ENCODE results near the gene TBC1D5.
A peak's percentile ranks its signal among the peaks of the same experiment; 100 is the strongest.

The TBC1D5 gene

DNA sequence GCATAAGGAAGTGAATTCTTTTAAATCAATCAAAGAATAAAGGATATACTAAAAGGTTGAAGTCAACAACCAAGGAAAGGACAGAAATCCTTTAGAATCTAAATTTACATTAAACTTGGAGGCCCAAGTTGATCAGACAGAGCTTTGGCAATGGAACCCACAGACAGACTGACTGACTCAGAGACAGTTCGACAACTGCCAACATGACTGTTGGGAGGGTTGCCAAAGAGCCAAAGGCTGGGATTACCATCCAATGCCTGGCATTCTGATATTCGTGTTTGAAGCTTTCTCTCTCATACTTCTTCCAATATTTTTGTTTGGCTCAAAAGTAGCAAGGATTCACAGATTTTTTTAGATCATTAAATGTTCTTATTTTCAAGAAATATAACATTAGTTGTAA, 451.5 kb downstream of the TBC1D5 start:
- H3K79me1 ChIP-seq (replicated peaks; ENCODE audit: low read length, poor library complexity, severe bottlenecking), result no peaks in the 10 kb centered on the region
- H2BK120ac ChIP-seq (ENCODE audit: low read depth, low read length), result no peak overlapping the region
- DNase-seq, result no peak
- H3K9me3 ChIP-seq (ENCODE audit: control insufficient read depth, low read length), result no peaks in the 10 kb centered on the region
- H2BK12ac ChIP-seq (ENCODE audit: low read length in 2 of 2), result no peak overlapping the region
- no peak overlapping the region for H3K4me3 ChIP-seq (ENCODE audit: insufficient read depth in 1 of 2, low read depth in 1 of 2, low read length in 2 of 2)
- H4K91ac ChIP-seq (ENCODE audit: low read length), result no peak overlapping the region
- H3K4me1 ChIP-seq (ENCODE audit: control insufficient read depth, insufficient read depth, low read depth, low read length), result no peaks in the 10 kb centered on the region
- no peaks in the 10 kb centered on the region for H3K27me3 ChIP-seq (ENCODE audit: control insufficient read depth in 1 of 2, insufficient read depth in 1 of 2, low read length in 2 of 2)
- H3K36me3 ChIP-seq (ENCODE audit: control insufficient read depth in 1 of 2, insufficient read depth in 2 of 2, low read depth in 1 of 2, low read length in 2 of 2), result peaks cover 8 to 18% of the 10 kb centered on the region in 2 experiments
- no peak overlapping the region for H3K23ac ChIP-seq (ENCODE audit: low read length in 2 of 2)
- no peak overlapping the region for H2AK5ac ChIP-seq (ENCODE audit: low read length, severe bottlenecking)
- H3K4me2 ChIP-seq (ENCODE audit: low read length, poor library complexity, severe bottlenecking), result no peak overlapping the region
- H2AFZ ChIP-seq (ENCODE audit: low read depth, low read length), result no peak overlapping the region
- WGBS, result 96% methylated on average over 1 of the region's 2 CpGs
- no peak overlapping the region for H4K8ac ChIP-seq (ENCODE audit: low read length)
- H3K14ac ChIP-seq (ENCODE audit: low read length in 2 of 2), result no peak overlapping the region
- no peak overlapping the region for H3K9ac ChIP-seq (ENCODE audit: low read length)
- H3K4ac ChIP-seq (ENCODE audit: low read depth in 1 of 2, low read length in 2 of 2), result no peak overlapping the region
- no peak overlapping the region for H2BK5ac ChIP-seq (ENCODE audit: low read depth, low read length, poor library complexity, severe bottlenecking)
- no peak overlapping the region for H3K18ac ChIP-seq (ENCODE audit: low read depth in 1 of 2, low read length in 2 of 2)
- H3K27ac ChIP-seq (ENCODE audit: low read length, poor library complexity, severe bottlenecking), result no peak overlapping the region
- H2BK15ac ChIP-seq (ENCODE audit: low read depth, poor library complexity, severe bottlenecking), result no peak overlapping the region

DNA sequence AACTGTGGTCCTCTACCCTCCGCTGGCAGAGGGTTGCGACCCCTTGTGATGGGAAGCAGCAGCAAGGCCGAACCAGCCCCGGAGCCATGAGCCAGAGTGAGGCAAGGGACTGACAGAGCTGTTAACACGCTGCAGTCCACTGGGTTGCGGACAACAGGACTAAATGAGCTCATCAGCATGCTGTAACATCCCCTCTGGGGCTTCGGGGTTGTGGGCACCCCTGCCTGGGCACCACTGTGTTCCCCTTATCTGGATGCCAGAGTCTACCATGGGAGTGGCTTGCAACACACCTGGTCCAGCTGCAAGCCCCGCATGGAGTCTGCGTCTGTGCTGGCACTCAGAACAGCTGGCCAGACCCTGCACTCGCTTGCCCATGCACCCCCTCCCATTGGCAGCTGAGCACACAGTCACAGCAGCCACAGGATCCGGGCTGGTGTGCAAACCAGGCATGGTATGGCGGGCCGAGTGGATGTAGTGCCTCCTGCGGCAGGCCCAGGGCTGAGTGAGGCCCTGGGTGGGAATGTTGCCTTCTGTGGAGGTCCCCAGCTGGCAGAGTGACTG, 453.5 kb downstream of the TBC1D5 start:
- WGBS, result 98% methylated on average over 10 of the region's 14 CpGs
- Histone ChIP-seq H2BK12ac (ENCODE audit: low read length in 2 of 2) (peak overlapping the region in 1 of 2 experiments; percentile 4), H2AK5ac (ENCODE audit: low read length, severe bottlenecking) (no peak overlapping the region), H3K18ac (ENCODE audit: low read depth in 1 of 2, low read length in 2 of 2) (no peak overlapping the region), H3K23ac (ENCODE audit: low read length in 2 of 2) (peak overlapping the region in 1 of 2 experiments; percentile 26), H2AFZ (ENCODE audit: low read depth, low read length) (no peak overlapping the region), H3K4me3 (ENCODE audit: insufficient read depth in 1 of 2, low read depth in 1 of 2, low read length in 2 of 2) (no peak overlapping the region), H3K14ac (ENCODE audit: low read length in 2 of 2) (peak overlapping the region in 1 of 2 experiments; percentile 83), H3K4me1 (ENCODE audit: control insufficient read depth, insufficient read depth, low read depth, low read length) (no peaks in the 10 kb centered on the region), H4K8ac (ENCODE audit: low read length) (no peak overlapping the region), H3K4ac (ENCODE audit: low read depth in 1 of 2, low read length in 2 of 2) (no peak overlapping the region), H2BK5ac (ENCODE audit: low read depth, low read length, poor library complexity, severe bottlenecking) (no peak overlapping the region), H3K79me1 (replicated peaks; ENCODE audit: low read length, poor library complexity, severe bottlenecking) (no peaks in the 10 kb centered on the region), H3K27ac (ENCODE audit: low read length, poor library complexity, severe bottlenecking) (no peak overlapping the region), H2BK15ac (ENCODE audit: low read depth, poor library complexity, severe bottlenecking) (no peak overlapping the region), H3K36me3 (ENCODE audit: control insufficient read depth in 1 of 2, insufficient read depth in 2 of 2, low read depth in 1 of 2, low read length in 2 of 2) (peaks cover 8 to 18% of the 10 kb centered on the region in 2 experiments), H3K9ac (ENCODE audit: low read length) (no peak overlapping the region), H3K27me3 (ENCODE audit: control insufficient read depth in 1 of 2, insufficient read depth in 1 of 2, low read length in 2 of 2) (no peaks in the 10 kb centered on the region), H3K9me3 (ENCODE audit: control insufficient read depth, low read length) (no peaks in the 10 kb centered on the region), H4K91ac (ENCODE audit: low read length) (no peak overlapping the region), H2BK120ac (ENCODE audit: low read depth, low read length) (no peak overlapping the region), H3K4me2 (ENCODE audit: low read length, poor library complexity, severe bottlenecking) (no peak overlapping the region)
- DNase-seq, result no peak

DNA sequence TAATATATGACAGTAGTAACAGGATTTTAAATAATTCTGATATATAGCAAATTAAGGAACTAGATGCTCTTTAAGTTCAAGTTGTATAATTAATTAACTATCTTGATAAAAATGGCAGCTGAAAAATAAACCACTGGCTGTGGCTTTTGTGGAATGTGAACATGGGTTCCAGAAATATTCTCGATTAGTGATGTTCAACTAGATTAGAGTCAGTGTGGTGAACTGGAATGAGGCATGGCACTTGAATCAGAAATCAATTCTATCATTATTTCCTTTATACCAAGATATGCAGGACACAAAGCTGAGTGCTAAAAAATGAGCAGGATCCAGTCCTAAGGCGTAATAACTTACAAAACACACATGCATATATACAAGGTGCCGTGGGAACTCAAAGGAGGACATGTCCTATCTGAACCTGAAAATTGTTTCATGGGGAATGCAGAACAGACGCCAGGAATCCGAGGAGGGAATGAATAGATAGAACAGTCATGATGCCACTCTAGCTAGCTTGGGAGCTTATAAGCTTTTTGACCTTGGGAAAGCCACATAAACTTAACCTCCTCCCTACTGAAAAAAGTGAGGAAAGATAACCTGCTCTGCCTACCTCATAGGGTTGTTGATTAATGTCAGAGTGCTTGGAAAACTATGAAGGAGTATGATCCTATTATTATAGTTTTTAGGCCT, 455.3 kb downstream of the TBC1D5 start:
- H3K27ac ChIP-seq (ENCODE audit: low read length, poor library complexity, severe bottlenecking), result no peak overlapping the region
- no peak overlapping the region for H3K4me3 ChIP-seq (ENCODE audit: insufficient read depth in 1 of 2, low read depth in 1 of 2, low read length in 2 of 2)
- no peak overlapping the region for H2BK5ac ChIP-seq (ENCODE audit: low read depth, low read length, poor library complexity, severe bottlenecking)
- no peak overlapping the region for H2AK5ac ChIP-seq (ENCODE audit: low read length, severe bottlenecking)
- H4K91ac ChIP-seq (ENCODE audit: low read length), result no peak overlapping the region
- H2BK15ac ChIP-seq (ENCODE audit: low read depth, poor library complexity, severe bottlenecking), result no peak overlapping the region
- H2BK120ac ChIP-seq (ENCODE audit: low read depth, low read length), result no peak overlapping the region
- H3K4me1 ChIP-seq (ENCODE audit: control insufficient read depth, insufficient read depth, low read depth, low read length), result no peaks in the 10 kb centered on the region
- H3K4ac ChIP-seq (ENCODE audit: low read depth in 1 of 2, low read length in 2 of 2), result no peak overlapping the region
- no peak for DNase-seq
- H3K23ac ChIP-seq (ENCODE audit: low read length in 2 of 2), result no peak overlapping the region
- no peak overlapping the region for H3K9ac ChIP-seq (ENCODE audit: low read length)
- no peak overlapping the region for H3K4me2 ChIP-seq (ENCODE audit: low read length, poor library complexity, severe bottlenecking)
- H3K79me1 ChIP-seq (replicated peaks; ENCODE audit: low read length, poor library complexity, severe bottlenecking), result no peaks in the 10 kb centered on the region
- no peak overlapping the region for H4K8ac ChIP-seq (ENCODE audit: low read length)
- no peak overlapping the region for H2BK12ac ChIP-seq (ENCODE audit: low read length in 2 of 2)
- no peak overlapping the region for H3K18ac ChIP-seq (ENCODE audit: low read depth in 1 of 2, low read length in 2 of 2)
- no peak overlapping the region for H2AFZ ChIP-seq (ENCODE audit: low read depth, low read length)
- H3K36me3 ChIP-seq (ENCODE audit: control insufficient read depth in 1 of 2, insufficient read depth in 2 of 2, low read depth in 1 of 2, low read length in 2 of 2), result peaks cover 8 to 18% of the 10 kb centered on the region in 2 experiments
- no peaks in the 10 kb centered on the region for H3K9me3 ChIP-seq (ENCODE audit: control insufficient read depth, low read length)
- H3K27me3 ChIP-seq (ENCODE audit: control insufficient read depth in 1 of 2, insufficient read depth in 1 of 2, low read length in 2 of 2), result no peaks in the 10 kb centered on the region
- no peak overlapping the region for H3K14ac ChIP-seq (ENCODE audit: low read length in 2 of 2)
- WGBS, result 98% methylated on average over 4 of the region's 5 CpGs

DNA sequence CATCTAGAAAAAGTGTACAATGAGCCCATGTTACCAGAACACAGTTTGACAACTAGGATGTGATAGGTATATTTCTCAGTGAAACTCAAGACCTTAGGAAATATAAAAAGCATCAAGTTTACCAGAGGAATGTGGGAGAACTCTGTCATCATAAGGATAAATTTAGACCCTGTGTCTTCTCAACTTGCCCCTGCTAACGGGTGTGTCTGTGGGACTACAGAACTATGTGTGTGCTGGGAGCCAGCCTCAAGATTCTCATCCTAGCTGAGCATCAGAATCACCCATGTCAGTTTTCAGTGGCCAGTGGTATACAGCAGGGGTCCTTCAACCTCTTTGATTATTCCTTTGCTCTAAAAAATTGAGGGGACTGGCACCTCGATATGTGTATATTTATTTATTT, 464.4 kb downstream of the TBC1D5 start:
- no peak overlapping the region for H2AK5ac ChIP-seq (ENCODE audit: low read length, severe bottlenecking)
- H4K8ac ChIP-seq (ENCODE audit: low read length), result no peak overlapping the region
- no peak overlapping the region for H3K4me3 ChIP-seq (ENCODE audit: insufficient read depth in 1 of 2, low read depth in 1 of 2, low read length in 2 of 2)
- H3K27me3 ChIP-seq (ENCODE audit: control insufficient read depth in 1 of 2, insufficient read depth in 1 of 2, low read length in 2 of 2), result no peaks in the 10 kb centered on the region
- H3K36me3 ChIP-seq (ENCODE audit: control insufficient read depth in 1 of 2, insufficient read depth in 2 of 2, low read depth in 1 of 2, low read length in 2 of 2), result peaks cover 0 to 4% of the 10 kb centered on the region in 2 experiments
- no peak overlapping the region for H3K18ac ChIP-seq (ENCODE audit: low read depth in 1 of 2, low read length in 2 of 2)
- no peak overlapping the region for H2BK120ac ChIP-seq (ENCODE audit: low read depth, low read length)
- H3K4me2 ChIP-seq (ENCODE audit: low read length, poor library complexity, severe bottlenecking), result no peak overlapping the region
- H3K79me1 ChIP-seq (replicated peaks; ENCODE audit: low read length, poor library complexity, severe bottlenecking), result peaks cover 3% of the 10 kb centered on the region
- no peak overlapping the region for H2BK12ac ChIP-seq (ENCODE audit: low read length in 2 of 2)
- no peak for DNase-seq
- H2BK5ac ChIP-seq (ENCODE audit: low read depth, low read length, poor library complexity, severe bottlenecking), result no peak overlapping the region
- 100% methylated on average over 1 of the region's 2 CpGs for WGBS
- H3K4ac ChIP-seq (ENCODE audit: low read depth in 1 of 2, low read length in 2 of 2), result no peak overlapping the region
- H3K9ac ChIP-seq (ENCODE audit: low read length), result no peak overlapping the region
- H4K91ac ChIP-seq (ENCODE audit: low read length), result no peak overlapping the region
- H3K23ac ChIP-seq (ENCODE audit: low read length in 2 of 2), result no peak overlapping the region
- H2AFZ ChIP-seq (ENCODE audit: low read depth, low read length), result no peak overlapping the region
- H3K14ac ChIP-seq (ENCODE audit: low read length in 2 of 2), result no peak overlapping the region
- H3K27ac ChIP-seq (ENCODE audit: low read length, poor library complexity, severe bottlenecking), result no peak overlapping the region
- H3K9me3 ChIP-seq (ENCODE audit: control insufficient read depth, low read length), result no peaks in the 10 kb centered on the region
- no peaks in the 10 kb centered on the region for H3K4me1 ChIP-seq (ENCODE audit: control insufficient read depth, insufficient read depth, low read depth, low read length)
- H2BK15ac ChIP-seq (ENCODE audit: low read depth, poor library complexity, severe bottlenecking), result no peak overlapping the region

Measured in mesenchymal stem cell (in vitro differentiated cells and primary cell).